NCI-H2029 treated with DMSO at 0.1 percent for 48 hours (cell line): ENCODE measurements around the gene SFSWAP.
"Not testable (repeated sequence)": the region's sequence is repeated elsewhere in the genome, so short reads cannot be mapped to it uniquely, and the experiment has no call there.

ENCODE experiments used
- DNase-seq: peaks from one replicate; lab custom pipeline; 2025; lab: John Stamatoyannopoulos, UW

The SFSWAP gene

DNA sequence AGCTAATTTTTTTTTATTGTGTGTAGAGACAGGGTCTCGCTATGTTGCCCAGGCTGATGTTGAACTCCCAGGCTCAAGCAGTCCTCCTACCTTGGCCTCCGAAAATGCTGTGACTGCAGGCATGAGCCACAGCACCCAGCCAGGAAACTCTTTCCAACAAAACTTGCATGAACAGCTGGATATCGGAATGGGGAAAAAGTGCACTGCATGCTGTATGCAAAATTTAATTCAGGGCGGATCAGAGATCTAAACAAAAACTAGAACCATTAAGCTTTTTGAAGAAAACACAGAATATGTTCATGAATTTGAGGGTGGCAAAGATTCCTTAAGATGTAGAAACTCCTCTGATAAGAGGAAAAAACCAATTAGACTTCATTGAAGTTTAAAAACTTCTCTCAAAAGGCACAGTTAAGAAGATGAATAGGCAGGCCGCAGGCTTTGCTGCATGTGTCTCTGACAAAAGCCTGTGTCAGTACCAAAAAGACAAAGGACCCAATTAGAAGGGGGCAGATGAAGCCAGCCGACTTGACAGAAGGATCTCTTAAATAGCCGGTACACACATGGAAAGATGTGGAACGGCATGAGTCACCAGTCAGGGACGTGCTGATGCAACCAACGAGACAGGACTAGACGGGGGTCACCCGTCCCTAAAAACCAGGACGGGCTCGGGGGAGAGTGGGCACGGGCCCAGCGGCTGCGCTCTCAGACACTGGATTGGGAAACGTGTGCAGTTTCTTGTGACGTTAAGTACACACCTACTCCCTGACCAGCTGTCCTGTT is 82.5 kb downstream of the SFSWAP start:
- no peak for DNase-seq

DNA sequence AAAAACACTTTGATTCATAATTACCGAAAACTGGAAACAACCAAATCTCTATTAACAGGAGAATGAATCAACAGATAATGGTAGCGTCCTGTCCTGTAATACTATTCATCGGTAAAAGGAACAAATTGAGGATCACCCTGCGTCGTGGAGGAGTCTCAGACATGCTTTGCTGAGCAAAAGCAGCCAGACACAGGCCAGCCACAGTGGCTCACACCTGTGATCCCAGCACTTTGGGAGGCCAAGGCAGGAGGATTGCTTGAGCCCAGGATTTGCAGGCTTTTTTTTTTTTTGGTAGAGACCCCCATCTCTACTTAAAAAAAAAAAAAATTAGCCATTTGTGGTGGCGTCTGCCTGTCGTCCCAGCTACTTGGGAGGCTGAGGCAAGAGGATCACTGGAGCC is 83.2 kb downstream of the SFSWAP start:
- no peak for DNase-seq

DNA sequence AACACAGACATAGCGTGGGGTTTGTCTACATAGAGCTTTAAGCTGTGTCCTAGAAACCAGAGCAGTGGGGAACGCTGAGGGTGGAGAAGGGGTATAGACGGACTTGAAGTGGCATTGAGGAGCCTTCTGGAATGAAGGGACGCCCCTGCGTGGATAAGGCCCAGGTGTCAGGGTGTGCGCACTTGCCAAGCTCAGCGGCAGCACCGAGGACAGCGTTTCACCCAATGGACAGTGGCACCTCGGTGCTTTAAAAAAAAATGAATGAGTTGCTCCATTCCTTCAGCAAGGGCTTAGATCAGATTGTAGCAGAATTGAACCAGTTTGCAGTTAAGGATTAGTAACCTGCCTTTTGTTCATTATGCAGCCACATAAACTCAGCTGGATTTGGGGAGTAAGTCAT is 83.7 kb downstream of the SFSWAP start:
- no peak for DNase-seq

DNA sequence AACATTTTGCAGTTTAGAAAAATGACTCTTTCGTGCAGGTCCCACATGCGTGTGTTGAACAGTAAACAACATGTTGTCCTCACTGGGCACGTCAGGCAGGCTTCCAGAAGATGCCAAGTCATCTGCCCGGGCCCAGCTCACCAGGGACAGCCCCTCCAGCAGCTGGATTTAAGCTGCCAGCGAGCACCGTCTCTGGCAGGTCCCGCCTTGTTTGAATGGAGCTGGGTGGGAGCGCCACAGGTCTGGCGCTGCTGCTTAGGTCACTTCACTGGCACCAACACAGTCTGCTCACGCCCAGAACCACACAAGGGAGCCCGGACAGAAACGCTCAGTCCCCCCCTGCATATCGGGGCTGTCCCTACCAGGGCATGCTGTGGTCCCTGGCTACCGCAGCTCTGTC is 84.2 kb downstream of the SFSWAP start:
- no peak for DNase-seq

DNA sequence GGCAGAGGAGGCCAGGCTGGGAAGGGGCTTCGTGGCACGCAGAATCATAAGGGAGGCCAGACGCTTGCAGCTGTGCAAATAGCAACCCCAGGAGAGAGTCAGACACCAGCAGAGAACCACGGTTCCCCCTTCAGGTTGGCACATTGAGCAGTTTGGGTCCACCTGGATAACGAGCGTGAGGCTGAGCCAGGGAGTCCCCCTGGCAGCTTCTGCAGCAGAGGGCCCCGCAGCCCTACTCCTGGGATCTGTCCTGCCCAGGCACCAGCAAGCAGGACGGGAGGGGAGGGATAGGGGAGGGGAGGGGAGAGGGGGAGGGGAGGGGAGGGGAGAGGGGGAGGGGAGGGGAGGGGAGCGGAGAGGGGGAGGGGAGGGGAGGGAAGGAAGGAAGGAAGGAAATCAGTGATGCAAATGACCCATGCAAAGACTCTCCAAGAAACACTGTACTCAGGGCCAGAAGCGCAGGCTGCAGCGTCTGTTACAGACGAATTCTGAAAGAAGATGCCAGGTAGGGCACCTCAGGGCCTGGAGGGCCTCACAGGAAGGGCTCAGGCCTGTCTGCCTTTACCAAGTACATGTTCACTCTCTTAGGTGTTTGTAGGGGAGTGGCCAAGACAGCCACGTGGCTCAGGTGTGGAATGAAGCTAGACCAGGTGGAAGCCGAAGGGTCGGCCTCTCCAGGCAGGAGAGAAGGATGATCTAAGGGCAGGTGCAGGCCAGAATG is 85.0 kb downstream of the SFSWAP start:
- DNase-seq, result no peak

DNA sequence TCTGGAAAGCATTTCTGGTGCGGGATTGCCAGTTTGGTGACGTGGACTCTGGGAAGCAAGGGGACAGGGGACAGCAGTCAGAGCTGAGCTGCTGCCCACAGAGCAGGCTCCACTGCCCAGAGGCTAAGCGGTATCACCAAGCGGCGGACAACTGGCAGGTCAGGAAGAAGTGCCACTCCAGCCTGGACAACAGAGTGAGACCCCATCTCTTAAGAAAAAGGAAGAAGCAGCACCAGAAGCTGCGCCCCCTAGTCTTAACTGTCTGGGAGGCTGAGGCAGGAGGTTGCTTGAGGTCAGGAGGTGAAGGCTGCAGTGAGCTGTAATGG is 85.5 kb downstream of the SFSWAP start:
- no peak for DNase-seq

DNA sequence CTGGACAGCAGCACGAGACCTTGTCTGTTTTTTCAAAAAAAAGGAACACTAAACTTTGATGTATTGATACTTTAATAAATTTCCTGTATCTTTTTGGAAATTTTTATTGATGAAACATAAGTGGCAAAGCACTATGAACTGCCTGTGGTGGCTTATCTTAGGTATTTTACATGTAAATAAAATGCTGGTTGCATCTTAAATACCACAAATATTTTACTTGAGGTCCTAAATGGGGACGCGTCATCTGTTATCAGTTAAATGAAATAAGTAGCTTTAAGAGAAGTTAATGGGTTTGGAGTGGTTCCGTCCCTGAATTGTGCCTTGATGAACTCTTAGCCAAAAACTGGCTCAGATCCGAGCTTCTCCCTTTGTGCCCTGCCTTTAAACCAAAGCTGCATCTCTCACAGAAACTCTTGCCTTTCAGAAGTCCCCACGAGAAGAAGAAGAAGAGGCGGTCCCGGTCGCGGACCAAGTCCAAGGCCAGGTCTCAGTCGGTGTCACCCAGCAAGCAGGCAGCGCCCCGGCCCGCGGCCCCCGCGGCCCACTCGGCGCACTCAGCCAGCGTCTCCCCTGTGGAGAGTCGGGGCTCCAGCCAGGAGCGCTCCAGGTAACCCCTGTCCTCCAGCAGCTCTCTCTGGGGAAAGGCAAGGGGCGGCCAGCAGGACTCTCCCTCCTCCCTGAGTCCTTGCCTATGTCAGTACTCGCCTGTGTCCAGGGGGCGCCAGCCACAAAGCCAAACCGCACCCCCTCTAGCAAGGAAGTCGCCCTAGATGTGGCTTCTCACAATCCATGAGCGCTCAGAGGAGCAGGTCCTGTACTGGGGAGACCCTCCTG is 86.1 kb downstream of the SFSWAP start:
- no peak for DNase-seq

DNA sequence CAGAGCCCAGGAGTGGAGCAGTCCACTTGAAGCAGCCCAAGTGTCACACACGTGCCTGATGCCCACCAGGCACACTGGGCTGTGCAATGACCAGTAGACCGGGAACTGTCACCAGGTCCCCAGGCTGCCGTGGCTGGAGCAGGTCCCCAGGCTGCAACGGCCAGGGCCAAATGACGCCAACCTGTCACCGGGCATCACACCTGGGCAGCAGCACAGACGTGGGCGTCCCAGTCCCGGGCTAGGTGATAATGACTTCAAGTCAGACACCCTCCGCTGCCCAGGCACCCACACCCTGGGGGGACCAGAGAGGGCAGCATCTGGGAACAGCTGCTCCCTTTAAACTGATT is 86.7 kb downstream of the SFSWAP start:
- no peak for DNase-seq

DNA sequence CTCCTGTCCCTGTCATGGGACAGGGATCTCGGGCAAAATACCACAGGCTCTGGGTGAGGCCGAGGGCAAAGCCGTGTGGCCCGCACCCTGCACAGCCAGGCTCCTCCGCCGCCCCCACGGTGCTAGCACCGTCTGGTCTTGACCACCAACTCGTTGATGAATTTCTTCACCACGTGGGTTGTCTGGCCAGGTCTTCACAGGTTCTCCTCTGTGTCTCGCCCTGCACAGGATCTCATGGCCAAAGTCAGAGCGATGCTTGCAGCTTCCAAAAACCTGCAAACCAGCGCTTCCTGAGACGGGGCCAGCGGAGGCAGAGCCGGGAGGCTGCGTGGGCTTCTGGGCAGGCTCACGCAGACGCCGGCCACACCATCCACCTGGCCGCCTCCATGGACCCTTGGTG is 88.3 kb downstream of the SFSWAP start:
- no peak for DNase-seq

DNA sequence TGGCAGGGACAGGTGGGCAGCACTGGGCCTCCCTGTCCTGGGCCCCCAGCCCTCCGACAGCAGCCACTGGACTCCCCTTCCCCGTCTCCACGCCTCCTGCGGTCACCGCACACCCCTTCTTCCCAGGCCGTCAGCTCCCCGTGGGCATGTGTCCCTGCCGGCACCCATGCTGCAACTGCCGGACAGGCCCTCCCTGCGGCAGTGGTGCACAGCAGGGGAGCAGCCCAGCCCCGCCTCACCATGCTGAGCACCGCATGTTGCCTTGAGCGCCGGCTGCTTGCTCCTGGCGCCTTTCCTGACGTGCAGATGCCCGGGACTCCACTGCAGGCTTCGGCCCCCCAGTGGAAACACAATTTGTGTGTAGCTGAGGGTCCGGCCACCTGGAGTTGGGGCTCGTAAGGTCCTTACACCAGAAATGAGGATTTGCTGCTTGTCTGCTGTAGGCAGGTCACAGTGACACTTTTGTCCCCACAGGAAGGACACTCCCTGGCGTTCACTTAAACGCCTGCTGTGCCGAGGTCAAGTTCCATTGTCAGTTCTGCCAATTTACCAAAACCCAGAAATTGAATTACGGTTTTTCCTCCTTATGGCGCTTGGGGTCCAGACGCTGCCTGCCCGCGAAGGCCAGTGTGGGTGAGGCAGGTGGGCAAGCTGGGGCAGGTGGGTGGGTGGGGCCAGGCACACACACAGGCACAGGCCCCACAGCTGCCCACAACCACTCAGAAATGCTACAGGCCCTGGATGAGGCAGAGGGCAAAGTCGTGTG is 89.1 kb downstream of the SFSWAP start:
- no peak for DNase-seq

DNA sequence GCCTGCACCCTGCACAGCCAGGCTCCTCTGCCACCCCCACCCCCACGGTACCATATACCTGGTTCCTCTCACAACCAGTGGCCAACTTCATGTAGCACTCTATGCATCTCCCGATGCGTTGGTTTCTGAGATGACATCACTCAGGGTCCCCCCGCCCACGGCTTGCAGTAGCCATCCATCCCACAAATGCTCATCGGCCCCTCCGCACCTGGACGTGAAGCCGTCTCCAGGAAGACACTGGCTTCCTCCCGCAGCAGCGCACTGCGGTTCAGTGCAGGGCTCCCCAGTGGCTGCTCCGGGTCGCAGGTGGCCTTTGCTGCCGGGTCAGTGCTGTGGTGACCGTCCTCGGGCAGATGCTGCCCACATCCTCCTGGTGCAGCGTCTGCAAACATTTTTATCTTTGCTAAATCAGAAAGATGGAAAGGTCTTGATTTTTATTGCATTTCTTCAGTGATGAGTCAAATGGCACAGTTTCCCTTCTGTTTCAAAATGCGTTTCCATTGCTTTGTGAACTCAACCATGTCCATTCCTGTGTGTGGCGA is 89.8 kb downstream of the SFSWAP start:
- DNase-seq, result no peak

DNA sequence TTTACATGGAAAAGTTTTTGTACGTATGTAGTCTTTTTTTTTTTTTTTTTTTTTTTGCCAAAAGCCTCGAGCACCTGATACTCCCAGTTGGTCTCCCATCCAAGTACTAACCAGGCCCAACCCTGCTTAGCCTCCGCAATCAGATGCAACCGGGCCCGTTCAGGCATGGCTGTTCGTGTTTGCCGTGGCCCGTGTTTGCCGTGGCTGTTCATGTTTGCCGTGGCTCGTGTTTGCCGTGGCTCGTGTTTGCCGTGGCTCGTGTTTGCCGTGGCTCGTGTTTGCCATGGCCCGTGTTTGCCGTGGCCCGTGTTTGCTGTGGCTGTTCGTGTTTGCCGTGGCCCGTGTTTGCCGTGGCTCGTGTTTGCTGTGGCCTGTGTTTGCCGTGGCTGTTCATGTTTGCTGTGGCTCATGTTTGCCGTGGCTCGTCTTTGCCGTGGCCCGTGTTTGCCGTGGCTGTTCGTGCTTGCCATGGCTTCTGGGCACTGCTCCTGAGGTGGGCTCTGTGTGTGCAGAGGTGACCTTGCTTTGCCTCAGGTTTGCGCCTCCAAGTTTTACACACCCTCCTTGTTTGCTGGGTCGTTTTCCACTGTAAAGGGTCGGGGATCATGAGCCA is 90.5 kb downstream of the SFSWAP start:
- DNase-seq, result no peak

DNA sequence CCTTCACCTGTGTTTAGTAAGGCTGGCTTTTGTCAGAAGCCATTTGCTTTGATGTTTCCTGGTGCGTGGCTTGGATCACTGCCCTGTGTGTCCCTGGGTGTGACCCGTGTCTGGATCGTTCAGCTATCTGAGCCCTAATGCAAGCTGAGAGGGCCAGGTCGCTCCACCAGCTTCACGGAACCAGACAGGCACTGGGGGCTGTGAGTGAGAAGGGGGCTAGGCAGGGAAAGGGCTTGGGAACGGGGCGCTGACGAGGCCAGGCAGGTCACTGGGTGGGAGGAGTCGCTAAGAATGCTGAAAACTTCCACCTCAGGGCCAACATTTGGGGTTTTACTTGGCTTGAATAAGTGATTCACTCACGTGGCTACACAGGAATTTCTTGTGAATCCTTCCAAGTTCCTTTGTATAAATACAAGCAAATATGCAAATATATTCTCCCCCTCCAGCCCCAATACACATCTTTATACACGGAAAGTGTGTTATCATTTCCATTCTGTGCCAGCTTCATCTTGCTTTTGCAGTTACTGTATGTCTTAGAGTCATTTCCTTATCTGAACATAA is 93.2 kb downstream of the SFSWAP start:
- no peak for DNase-seq

DNA sequence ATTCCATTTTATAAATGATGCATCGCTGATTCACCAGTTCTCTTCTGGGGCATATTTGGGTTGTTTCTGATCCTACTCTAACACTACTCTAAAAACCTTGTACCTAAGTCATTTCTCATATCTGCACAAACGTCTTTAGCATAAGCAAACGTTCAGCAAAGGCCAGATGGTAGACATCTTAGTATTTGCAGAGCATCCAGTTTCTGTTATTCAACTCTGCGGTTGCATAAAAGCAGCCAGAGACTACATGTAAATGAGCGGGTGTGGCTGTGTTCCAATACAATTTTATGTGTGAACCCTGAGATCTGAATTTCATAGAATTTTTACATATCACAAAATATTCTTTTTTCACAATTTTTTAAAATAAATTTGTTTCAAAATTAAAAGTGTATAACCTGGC is 94.5 kb downstream of the SFSWAP start:
- no peak for DNase-seq

DNA sequence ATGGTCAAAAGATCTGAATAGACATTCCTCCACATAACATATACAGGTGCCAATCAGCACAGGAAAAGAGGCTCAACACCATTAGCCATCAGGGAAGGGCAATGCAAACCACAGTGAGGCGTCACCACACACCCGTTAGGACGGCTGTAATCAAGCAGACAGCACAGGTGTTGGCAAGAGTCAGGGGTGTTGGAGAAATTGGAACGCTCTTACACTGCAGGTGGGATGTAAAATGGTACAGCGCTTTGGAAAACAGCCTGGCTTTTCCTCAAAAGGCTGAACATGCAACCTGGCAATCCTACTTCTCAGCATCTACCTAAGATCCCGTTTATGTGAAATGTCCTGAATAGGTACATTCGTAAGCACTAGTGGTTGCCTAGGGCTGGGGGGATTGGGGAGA is 95.8 kb downstream of the SFSWAP start:
- no peak for DNase-seq

DNA sequence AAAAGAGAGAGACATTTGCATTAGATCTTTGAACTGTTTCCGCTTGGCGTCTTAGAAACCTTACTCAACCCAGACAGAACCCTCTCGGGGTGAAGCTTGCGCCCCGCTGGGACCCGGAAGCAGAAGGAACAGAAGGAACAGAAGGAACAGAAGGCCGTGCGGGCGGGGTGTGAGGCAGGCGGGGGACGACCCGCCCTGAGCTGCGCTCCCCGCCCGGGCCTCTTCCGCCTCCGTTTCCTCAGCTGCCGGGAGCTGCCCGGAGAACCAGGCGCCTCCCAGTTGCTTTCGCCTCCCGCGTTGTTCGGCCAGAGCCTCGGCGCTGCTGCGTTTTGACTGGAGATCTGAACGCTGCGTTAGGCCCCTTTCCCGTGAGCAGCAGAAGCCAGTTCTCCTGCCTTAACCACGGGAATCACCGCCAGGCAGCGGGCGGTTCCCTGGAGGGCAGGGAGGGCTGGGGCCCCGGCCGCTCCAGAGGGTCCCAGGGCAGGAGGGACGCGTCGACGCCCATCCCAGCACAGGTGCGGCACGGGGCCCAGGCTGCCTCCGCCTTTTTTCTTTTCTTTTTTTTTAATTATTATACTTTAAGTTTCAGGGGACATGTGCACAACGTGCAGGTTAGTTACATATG is 98.0 kb downstream of the SFSWAP start:
- no peak for DNase-seq

DNA sequence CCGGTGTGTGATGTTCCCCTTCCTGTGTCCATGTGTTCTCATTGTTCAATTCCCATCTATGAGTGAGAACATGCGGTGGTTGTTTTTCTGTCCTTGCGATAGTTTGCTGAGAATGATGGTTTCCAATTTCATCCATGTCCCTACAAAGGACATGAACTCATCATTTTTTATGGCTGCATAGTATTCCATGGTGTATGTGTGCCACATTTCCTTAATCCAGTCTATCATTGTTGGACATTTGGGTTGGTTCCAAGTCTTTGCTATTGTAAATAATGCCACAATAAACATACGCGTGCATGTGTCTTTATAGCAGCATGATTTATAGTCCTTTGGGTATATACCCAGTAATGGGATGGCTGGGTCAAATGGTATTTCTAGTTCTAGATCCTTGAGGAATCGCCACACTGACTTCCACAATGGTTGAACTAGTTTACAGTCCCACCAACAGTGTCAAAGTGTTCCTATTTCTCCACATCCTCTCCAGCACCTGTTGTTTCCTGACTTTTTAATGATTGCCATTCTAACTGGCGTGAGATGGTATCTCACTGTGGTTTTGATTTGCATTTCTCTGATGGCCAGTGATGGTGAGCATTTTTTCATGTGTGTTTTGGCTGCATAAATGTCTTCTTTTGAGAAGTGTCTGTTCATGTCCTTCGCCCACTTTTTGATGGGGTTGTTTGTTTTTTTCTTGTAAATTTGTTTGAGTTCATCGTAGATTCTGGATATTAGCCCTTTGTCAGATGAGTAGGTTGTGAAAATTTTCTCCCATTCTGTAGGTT is 98.8 kb downstream of the SFSWAP start:
- not testable (repeated sequence) for DNase-seq

DNA sequence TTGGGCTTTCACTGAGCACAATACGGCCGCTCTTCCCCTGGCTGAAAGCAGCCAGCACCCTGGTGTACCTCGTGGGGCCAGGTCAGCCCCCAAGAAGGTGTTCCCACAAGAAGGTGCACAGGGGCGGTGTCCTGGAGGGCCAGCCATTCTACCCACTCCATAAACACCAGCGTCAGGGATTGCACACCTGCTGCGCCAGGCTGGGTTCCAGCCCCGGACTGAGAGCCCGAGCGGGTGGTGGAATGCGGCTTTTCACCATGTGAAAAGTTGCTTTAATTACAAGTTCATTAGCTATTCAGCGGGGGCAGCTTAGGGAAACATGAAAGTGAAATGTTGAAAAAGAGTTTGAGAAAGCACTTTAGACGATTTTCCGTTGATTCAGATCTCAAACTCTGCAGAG is 99.8 kb downstream of the SFSWAP start:
- no peak for DNase-seq

DNA sequence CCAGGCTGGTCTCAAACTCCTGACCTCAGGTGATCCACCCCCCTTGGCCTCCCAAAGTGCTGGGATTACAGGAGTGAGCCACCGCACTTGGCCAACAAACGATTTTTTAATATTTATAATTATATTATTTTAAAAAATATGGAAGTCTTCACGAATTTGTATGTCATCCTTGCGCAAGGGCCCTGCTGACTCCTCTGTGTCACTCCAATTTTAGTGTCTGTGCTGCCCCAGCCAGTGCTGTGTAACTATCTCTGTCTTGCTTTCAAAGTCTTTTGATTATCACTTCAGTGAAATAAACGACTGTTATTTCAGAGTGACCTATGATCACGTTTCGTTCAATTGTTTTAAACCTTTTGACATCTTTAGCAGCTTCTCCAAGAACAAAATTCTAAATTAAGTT is 104.2 kb downstream of the SFSWAP start:
- no peak for DNase-seq

DNA sequence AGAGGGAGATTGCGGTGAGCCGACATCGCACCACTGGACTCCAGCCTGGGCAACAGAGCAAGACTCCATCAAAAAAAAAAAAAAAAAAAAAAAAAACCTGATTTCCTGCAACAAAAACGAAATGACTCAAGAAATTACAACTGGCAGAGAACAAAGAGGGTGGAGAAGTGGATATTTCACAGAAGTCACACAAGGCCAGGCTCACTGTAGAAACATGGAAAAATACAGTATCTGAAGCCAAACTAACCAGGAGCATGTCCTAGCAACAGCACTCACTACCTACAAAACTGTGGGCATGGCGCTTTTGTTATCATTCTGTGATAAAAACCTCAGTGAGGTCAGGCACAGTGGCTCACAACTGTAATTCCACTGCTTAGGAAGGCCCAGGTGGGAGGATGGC is 105.6 kb downstream of the SFSWAP start:
- no peak for DNase-seq
